ENCODE data around the gene CRKL.

Gene CRKL

DNA sequence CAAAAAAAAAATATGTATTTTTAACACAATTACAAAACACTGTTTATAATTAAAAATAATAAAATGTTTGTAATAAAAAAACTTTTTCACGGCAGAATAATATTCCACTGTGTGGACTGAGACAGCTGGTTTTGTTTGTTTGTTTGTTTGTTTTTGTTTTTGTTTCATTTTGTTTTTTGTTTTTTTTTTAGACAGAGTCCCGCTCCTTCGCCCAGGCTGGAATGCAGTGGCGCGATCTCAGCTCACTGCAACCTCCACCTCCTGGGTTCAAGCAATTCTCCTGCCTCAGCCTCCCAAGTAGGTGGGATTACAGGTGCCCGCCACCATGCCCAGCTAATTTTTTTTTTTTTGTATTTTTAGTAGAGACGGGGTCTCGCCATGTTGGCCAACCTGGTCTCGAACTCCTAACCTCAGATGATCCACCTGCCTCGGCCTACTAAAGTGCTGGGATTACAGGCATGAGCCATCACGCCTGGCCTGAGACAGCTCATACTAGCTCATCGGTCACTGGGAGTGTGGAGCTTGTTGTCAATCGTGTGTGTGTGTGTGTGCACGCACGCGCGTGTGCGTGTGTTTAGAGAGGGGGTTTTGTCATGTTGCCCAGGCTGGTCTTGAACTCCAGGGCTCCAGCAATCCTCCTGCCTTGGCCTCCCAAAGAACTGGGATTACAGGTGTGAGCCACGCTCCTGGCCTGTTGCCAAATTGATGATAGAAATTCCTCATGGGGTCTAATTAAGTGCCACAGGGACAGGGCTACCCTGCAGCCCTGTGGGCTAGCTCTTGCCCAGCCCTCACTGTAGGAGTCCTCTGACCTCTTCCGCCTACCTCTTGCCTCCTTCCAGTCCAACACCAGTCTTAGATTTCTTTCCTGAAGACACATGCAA, 42.6 kb downstream of the CRKL start:
- no peak overlapping the region for H3K4me3 ChIP-seq (replicated peaks; ENCODE audit: low read depth, low read length)
- no peak for DNase-seq (ENCODE audit: extremely low read depth, low read depth)
- TF ChIP-seq, protein P1, sequence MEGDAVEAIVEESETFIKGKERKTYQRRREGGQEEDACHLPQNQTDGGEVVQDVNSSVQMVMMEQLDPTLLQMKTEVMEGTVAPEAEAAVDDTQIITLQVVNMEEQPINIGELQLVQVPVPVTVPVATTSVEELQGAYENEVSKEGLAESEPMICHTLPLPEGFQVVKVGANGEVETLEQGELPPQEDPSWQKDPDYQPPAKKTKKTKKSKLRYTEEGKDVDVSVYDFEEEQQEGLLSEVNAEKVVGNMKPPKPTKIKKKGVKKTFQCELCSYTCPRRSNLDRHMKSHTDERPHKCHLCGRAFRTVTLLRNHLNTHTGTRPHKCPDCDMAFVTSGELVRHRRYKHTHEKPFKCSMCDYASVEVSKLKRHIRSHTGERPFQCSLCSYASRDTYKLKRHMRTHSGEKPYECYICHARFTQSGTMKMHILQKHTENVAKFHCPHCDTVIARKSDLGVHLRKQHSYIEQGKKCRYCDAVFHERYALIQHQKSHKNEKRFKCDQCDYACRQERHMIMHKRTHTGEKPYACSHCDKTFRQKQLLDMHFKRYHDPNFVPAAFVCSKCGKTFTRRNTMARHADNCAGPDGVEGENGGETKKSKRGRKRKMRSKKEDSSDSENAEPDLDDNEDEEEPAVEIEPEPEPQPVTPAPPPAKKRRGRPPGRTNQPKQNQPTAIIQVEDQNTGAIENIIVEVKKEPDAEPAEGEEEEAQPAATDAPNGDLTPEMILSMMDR (IDR thresholded peaks at IDR 0.05; ENCODE audit: low read depth, low read length, missing control alignments), result no peak

DNA sequence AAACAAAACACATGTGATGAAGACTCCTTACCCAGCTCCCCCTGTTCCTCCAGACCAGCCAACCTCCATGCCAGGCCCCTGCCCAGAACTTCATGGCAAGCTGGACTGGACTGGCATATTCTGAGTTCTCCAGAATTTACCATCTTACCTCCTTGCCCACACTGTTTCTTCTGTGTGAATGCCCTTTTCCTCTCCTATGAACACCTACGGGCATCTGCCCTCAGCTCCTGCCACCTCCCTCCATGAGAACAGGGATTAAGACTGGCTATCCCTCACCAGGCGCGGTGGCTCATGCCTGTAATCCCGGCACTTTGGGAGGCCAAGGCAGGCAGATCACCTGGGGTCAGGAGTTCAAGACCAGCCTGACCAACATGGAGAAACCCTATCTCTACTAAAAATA, 43.4 kb downstream of the CRKL start:
- H3K4me3 ChIP-seq (replicated peaks; ENCODE audit: low read depth, low read length), result no peak overlapping the region
- DNase-seq (ENCODE audit: extremely low read depth, low read depth), result no peak
- TF ChIP-seq, protein P1 (IDR thresholded peaks at IDR 0.05; ENCODE audit: low read depth, low read length, missing control alignments), result no peak

DNA sequence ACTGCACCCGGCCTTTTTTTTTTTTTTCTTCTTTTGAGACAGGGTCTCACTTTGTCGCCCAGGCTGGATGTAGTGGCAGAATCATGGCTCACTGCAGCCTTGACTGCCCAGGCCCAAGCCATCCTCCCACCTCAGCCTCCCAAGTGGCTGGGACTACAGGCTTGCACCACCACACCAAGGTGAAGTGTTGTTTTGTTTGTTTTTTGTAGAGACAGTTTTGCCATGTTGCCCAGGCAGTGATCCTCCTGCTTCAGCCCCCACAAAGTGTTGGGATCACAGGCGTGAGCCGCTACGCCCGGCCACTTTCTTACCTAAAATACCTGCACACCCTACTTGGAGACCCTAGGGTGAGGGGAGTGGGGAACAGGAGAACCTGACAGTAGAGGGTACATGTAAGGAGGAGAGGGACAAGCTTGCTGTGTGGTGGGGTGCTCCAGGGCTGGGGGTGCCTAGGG, 45.3 kb downstream of the CRKL start:
- no peak for DNase-seq (ENCODE audit: extremely low read depth, low read depth)
- TF ChIP-seq, protein P1 (IDR thresholded peaks at IDR 0.05; ENCODE audit: low read depth, low read length, missing control alignments), result no peak
- no peak overlapping the region for H3K4me3 ChIP-seq (replicated peaks; ENCODE audit: low read depth, low read length)

DNA sequence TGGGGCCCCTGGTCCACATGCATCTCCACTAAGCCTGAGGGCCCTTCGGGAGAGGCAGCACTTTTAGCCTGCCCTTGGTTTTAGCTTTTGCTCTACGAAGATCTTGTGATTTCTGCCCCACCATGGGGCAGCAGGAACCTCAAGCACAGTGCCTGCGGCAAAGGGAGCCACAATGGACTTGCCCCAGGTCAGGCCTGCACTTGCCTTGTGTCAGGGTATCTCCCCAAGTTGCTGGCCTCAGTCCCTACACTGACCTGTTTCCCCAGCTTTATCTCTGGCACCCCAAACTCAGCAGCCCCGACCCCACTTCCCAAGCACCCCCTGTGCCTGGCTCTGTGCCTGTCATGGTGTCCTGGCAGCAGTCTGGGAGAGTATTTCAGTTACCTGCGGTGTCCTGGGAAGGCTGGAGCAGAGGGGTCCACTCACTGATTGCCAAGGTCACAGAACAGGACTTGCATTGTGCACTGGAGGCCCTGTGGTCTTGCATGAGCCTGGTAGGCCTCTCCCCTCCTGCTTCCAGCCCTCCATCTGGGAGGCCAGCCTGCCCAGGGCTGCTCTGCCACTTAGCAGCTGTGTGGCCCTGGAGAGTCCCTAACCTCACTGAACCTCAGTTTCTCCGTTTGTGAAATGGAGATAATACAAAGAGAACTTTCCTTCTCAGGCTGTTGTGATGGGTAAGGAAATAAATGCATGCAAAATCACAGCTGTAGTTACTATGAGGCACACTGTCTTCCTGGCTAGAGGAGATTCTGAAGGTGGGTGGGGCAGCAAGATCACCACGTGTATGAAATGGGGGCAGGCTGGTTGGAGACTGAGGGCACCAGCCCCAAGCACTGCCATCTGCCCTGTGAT, 46.2 kb downstream of the CRKL start:
- TF ChIP-seq, protein P1 (IDR thresholded peaks at IDR 0.05; ENCODE audit: low read depth, low read length, missing control alignments), result no peak

DNA sequence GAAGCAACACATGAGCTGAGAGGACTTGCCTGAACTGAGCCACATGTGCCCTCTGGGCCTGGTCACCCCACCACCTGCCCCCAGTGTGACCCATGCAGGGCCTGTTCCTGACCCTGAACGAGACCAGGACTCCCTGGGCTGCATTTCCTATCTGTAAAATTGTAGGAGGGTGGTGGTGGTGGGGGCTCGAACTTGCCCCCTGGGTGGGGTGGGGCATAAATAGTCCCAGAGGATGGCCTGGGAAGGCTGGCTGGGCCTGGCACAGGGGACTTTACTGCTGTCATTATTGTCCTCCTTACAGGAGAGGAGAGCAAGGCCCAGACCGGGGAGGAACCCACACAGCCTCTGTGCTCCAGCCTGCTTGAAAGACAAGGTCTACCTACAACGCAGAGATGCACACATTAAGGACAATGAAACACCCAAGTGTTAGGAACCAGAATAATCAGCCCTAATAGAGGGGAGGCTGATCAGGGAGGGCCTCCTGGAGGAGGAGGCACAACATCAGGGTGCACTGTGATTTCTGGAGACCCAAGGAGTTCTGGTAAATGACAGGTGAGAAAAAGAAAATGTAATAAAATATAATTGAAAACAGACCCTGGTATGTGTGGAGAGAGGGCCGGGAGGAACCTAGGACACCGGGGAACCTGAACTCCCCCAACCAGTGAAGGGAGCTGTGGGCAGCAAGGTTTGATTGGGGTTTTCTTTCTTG, 47.0 kb downstream of the CRKL start:
- H3K4me3 ChIP-seq (replicated peaks; ENCODE audit: low read depth, low read length), result 0 out of 2 replicates have a peak overlapping the region, but pooled peaks have one; percentile 21
- DNase-seq (ENCODE audit: extremely low read depth, low read depth), result no peak
- TF ChIP-seq, protein P1 (IDR thresholded peaks at IDR 0.05; ENCODE audit: low read depth, low read length, missing control alignments), result no peak

More for the DNA sequence above, 46.2 kb downstream of the CRKL start:
- no peak overlapping the region for H3K4me3 ChIP-seq (replicated peaks; ENCODE audit: low read depth, low read length)
- DNase-seq (ENCODE audit: extremely low read depth, low read depth), result no peak

DNA sequence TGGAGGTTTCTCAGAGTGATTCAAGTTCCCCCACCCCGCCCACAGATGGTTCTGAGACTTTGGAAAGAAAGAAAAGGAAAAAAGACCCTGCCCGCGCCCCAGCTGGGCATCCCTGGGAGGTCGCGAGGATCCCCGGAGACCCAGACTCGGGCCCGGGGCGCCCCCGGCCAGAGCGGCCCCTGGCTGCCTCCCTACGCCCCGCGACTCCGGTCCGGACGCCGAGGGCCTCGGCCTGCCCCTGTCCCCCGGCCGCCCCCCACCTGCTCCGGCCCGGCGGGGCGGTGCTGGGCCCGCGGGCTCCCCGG, 47.5 kb downstream of the CRKL start:
- TF ChIP-seq, protein P1 (IDR thresholded peaks at IDR 0.05; ENCODE audit: low read depth, low read length, missing control alignments), result no peak
- DNase-seq (ENCODE audit: extremely low read depth, low read depth), result no peak
- H3K4me3 ChIP-seq (replicated peaks; ENCODE audit: low read depth, low read length), result 0 out of 2 replicates have a peak overlapping the region, but pooled peaks have one; percentile 21
